Activated CD4-positive, alpha-beta T cell treated with anti-CD3 and anti-CD28 coated beads for 48 hours (primary cell): Measurements from ENCODE around the gene RYR3.

Experiments
- DNase-seq: peaks from one replicate; pipeline ENCODE4 v3.0.0-alpha.2; 2020

Gene RYR3

DNA sequence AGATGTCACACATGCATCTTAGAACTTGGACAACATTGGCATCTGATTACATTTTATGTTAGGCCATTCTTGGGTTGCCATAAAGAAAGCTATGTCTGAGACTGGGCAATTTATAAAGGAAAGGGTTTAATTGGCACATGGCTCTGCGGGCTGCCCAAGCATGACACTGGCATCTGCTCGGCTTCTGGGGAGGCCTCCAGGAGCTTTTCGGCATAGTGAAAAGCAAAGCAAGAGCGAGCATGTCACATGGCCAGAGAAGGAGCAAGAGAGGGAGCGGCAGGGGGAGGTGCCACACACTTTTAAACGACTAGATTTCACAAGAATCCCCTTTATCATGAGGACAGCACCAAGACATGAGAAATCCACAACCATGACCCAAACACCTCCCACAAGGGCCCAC is 11.3 kb downstream of the RYR3 start:
- no peak for DNase-seq

DNA sequence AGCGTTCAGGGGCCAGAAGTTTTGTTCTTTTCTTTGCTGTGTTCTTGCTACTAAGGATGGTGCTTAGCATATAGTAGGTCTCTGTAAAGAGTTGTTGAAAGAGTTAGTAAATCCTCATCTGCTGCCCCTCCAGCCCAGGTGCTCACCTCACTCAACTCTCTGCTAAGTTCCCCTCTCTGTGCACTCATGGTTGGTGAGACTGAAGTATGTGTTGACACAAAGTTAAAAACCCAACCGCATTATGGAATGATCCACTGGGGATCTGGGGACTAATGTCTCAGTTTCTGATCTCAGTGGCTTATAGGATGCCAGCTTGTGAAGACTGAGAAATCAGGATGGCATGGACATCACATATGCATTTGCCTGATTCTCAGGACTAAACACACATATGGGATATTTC is 13.8 kb downstream of the RYR3 start:
- DNase-seq: no peak

DNA sequence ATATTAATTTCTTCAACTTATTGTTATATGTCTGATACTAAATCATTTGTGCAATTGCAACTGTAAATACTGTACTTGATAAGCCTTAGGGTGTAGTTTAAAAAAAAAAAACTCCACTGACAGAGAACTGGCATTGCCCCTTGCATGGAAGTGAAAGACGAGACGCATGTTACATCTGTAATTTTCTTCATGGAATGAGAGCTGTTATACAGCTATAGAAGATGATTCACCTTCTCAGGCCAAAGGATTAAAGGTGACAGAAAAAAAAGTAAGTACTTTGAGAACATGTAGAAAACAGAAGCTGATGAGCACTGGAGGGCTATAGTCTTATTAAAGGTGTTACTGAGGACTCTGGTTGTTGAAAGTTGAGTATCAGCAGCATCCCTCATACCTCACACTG is 16.1 kb downstream of the RYR3 start:
- DNase-seq: no peak

DNA sequence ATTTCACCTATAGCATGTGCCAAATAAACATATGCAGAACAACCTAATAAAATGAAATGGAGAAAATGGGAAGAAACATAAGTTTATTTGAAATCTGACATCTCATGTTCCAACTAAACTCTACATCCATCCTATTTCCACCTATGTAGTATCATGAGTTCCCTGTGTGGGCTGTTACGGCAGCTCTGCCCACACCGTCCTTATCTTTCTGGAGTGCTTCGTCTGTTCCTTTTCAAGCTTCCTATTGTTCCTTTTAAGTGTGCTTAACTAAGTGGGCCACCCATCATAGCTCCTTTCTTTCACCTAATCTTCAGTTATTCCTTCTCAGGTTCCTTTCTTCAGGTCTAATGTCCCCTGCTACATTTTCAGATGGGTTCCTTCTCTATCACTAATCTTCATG is 17.3 kb downstream of the RYR3 start:
- DNase-seq: no peak

DNA sequence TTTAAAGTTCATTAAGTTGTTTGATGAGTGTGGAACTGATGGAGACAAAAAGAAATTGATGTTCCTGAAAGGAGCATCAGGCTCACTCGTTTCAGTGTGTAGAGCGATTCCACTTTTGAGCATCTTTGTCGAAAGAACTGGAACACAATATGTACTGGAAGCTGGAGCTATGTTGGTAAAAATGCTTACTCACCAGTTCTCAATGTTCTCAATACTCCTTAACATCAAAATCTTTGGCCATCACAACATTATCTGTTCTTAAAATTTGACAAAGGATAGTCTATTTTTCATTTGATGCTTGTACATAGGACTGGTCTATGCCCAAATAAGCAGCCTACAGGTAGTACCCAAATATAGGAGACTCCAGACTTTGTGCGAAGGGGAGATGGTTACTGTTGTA is 18.7 kb downstream of the RYR3 start:
- DNase-seq: no peak

DNA sequence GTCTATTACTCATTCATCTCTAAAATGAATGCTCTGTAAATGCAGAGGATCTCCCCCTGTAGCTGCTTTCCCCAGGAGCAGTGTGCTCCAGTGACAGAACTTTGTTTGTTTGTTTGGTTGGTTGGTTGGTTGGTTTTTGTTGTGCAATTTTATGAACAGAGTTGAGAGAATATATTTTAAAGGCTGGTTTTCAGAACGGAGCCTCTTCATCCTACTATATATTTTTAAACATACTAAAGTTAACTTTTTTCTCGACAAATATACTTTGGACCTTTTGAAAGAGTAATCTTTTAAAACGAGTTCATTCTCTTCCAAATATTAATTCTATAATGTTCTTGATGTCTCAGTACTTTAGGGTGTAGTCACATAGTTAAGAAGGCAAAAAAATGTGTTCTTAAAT is 20.2 kb downstream of the RYR3 start:
- no peak for DNase-seq

DNA sequence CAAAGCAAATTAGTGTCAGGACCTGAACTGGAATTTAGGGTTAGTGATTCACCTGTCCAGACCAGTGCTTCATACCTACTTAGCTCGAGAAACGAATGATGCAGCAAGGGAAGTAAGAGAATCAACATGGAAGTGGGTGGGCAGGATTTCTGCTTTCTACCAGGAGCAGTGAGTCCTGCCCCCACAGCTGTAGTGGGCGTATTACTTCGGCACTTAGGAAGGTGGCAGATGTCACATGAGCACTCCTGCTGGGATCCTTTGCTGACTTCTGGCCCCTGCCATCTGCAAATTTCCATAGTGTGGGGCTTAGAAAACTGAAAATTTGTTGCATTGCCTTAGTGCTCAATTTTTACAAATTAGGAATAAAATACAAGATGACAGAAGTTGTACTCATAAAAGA is 31.2 kb downstream of the RYR3 start:
- DNase-seq: no peak

DNA sequence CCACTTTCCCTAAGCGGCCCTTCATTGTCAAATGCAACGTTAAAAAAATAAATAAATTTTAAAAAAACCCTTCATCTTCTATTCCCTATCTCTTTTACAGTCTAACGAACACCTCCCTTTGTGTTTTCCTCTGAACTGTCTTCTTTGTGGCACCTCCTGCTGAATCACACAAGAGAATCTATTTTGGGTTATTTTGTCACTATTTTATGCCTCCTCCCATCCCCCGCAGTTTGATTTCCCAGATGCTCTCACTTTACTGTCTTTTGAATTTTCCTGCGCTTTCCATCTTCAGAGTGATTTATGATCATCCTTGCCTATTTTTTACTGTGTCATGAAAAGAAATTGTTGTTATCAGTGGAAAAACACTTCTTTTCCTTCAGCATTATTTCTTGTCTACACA is 32.5 kb downstream of the RYR3 start:
- no peak for DNase-seq

DNA sequence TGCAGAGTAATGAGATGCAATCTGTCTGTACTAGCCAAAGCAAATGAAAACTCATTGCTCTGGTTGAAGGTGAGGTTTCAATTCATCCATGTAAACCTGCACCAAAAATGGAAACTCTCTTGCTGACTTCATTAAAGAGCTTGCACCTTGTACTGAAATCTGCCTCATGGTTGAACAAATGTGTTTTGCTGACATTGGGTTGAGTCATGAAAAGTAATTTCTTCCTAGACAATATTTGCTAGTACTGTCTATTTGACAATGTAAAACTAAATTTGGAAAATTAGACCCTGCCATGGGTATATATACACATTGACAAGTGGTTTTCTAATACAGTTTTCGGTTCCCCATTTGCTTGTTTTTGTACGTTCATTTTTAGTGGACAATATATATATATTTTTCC is 33.3 kb downstream of the RYR3 start:
- DNase-seq: no peak

DNA sequence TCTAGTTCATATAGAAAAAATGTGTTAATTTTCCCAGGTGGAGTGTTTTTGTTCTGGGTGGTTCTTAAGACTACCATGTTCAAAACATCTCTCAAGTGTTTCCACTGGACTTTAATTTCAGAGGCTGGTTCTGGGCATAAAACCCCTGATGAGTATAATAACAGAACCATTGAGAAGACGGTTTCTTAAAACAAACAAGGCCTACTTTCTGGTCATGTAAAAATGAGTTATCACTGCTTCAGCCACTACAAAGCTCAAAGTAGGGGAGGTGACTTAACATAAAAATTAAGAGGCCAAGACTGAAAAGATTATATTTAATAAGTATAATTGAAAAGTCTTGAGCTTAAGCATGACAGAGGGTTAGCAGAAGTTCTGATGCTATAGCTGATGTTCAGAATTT is 33.8 kb downstream of the RYR3 start:
- no peak for DNase-seq

DNA sequence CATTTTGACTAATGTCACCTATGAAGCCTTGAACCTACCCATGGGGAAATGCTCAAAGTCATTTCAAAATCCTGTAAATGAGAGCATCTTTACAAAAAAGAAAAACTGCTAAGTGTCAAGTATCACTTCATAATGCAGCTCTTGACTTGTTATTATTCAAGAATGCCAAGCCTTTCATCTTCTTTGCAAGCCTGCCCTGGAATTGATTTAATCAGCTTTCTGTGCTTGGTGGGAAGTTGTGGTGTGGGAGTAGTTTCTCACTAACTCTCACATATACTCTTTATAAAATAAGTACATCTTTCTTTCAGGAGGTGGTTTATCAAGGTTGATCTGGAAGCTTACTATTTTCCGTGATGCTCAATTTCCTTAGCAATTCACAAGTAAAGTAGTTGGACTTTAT is 43.6 kb downstream of the RYR3 start:
- DNase-seq: no peak

DNA sequence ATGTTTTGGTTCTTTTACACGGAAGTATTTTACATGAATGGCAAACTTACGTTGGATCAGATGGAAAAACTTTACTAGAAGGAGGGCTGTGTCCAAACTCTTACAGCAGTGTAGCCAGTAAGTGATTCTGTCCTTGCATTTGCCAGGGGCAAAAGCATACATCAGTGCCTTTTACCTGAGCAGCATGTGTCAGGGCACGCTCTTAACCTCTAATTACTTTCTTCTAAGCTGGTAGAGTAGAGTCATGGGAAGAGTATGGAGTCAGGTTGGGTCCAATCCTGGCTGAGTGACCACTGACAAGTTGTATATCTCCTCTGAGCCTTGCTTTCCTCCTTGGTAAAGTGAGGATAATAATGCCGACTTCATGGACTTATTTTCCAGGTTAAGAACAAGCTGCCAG is 47.1 kb downstream of the RYR3 start:
- no peak for DNase-seq

DNA sequence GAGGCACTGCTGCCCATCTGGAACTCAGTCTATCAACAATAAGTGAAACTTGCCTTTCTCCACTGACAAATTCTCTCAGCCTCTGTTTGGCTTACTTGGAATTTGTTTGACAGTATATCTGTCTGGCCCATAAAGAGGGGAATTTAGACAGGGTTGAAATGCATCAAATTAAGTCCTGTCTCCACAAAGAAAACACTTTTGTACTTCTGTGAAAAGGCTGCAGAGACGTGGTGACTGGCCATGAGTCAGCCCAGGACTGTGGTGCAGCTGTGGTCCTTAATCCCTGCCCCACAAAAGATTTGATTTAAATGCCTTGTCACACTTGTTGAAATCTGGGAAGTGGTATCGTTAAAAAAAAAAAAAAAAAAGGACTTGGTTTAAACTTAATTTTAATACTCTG is 47.5 kb downstream of the RYR3 start:
- DNase-seq: no peak

DNA sequence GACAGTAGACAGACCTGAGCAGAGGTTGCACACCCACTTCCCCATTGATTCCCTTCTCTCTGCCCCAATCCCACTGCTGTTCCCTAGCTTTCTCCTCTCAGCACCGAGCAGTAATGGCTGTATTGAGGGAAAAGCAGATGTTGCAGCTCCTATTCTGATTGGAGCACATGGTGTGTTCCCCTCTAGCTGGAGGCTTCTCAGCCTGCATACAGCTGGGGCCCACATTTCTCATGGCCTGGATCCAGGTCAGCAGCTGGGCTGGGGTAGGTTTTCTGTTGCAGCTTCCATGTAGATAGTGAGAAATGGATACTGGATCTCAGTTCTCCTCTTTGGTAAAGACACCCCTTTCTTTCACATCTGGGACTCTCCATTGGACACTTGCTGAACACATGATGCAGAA is 50.1 kb downstream of the RYR3 start:
- DNase-seq: no peak

DNA sequence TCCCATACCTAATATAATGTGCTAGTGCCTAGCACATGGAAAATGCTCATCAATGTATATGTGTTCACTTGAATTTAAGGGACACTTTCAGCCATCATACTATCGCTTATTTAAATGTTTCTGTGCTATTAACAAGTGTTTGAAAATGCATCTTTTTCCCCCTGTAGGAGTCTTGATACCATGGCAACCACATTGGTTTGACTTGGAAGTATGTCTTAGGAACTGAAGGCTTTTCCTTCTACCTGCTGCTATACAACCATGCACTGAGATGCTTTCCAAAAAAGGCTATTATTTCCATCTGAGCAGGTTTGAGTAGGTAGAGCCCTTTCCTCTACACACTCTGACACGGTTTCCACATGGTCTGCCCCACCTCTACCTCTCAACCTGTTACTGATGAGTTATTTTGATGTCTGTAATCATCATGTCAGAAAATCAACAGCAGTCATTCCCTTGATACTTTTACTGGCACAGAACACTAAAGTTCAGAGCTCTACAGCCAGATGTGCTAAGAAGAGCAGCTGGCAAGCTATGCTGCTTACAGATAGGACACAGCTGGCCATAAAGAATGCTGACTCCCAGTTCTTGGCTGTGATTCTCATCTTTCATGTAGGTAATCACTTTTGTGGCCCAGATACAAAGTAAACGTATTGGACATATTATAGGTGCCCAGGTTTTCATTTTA is 59.3 kb downstream of the RYR3 start:
- no peak for DNase-seq

DNA sequence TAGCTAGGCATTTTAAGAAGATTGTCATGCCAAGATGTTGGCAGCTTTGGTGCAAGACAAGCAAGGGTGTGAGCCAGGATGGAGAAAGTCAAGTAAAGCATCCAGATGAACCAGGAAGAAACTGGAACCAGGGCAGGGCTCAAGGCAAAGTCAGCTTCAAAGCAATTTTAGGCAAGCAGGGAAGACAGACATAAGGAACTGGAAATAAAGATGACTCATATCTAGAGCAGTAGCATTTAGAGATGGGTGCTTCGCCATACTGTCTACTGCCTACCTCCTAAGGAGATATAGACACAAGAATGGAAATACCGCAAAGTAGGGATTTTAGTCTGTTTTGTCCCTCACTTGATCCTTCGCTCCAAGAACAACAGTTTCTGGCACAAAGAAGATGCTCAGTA is 59.9 kb downstream of the RYR3 start:
- no peak for DNase-seq

DNA sequence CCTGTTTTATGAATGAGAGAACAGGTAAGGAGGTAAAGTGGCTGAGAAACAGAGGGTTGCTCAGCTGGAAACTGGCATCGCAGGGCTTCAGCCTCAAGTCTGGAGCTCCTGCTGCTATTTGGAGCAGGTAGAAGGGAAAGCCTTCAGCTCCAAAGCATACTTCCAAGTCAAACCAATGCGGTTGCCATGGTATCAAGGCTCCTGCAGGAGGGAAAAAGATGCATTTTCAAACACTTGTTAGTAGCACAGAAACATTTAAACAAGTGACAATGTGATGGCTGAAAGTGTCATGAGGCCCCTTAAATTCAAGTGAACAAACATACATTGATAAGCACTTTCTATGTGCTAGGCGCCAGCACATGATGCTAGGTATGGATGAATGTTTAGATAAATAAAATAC is 60.4 kb downstream of the RYR3 start:
- no peak for DNase-seq

DNA sequence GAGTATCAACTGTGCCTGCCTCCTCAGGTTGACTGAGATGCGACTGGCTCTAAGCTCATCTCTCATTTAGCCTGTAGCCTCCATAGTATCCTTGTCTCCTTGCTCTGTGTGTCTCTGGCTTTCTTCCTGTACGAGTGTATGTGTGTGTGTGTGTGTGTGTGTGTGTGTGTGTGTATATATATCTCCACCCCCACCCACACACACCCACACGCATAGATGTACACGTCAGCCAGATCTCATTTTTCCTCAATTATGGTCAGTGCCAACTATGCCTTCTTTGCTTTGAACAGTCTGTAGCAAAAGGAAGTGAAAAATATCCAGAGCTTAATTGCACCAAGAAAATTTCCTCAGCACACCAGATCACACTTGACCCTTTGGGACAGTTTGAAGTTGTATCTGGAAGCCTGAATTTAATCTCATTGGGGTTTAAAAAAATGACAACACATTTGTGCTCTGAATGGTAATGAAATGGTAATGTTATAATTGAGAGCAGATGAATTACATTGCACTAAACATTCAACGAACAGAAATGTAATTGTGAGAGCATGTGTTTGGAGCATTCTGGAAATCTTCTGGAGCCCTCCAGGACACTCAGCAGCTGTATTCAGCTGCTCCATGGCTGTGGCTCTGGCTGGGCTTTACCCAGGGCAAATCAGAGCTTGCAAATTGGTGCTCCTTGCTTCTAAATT is 63.6 kb downstream of the RYR3 start:
- DNase-seq: no peak

DNA sequence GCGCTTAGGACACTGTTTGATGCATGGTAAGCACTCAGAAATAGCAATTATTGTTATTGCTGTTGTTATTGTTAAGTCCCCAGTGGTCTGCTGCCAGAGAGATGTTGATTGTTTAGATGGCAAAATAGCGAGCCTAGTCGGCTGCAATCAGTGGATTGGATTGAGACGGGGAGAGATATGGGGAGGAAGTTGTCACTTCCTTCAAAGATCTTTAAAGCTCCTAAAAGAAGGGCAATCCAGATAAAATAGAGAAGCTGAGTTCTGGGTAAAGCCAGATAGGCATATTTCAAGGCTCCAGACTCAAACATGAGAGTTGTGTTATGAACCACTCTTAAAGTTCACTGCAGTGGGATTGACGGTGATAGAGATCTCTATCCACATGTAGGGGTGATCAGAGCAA is 64.5 kb downstream of the RYR3 start:
- no peak for DNase-seq

DNA sequence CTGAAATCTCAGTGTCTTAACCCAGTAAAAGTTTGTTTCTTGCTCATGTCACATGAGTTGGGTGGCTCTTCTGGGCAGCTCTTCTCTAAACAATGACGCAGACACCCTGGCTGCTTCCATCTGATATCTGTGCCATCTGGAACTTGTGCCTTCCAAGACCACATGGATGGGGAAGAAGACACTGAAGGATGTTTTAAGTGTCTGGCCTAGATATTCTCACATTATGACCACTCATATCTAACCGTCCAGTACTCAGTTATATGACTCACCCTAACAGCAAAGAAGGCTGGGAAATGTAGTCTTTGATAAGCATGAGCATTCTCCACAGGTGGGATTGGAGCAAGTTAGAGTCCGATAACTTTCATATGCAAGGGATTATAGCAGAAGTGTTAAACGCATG is 66.4 kb downstream of the RYR3 start:
- DNase-seq: no peak

DNA sequence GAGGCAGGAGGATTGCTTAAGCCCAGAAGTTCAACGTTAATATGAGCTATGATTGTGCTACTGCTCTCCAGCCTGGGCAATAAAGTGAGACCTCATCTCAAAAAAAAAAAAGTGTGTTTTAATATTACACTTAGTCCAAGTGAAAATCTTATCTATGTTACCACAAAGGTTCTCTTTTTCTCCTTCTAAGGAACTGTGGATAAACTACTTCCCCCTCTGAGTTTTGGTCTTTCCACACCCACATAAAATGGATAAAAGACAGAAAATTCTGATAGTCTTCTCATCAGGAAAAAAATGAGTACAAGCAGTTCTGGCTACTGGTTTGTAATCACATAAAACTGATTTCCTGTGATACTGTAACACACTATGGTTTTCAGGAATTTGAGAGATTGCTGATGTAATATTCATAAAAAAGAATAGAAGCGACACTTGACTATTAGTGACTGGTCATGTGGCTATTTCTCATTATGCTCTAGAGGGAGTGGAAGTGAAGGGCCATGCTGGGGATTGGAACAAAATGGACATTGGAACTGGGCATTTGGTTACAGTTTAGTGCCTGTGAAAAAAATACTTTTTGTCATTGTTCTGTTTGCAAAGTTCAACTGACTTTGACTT is 68.2 kb downstream of the RYR3 start:
- DNase-seq: no peak

DNA sequence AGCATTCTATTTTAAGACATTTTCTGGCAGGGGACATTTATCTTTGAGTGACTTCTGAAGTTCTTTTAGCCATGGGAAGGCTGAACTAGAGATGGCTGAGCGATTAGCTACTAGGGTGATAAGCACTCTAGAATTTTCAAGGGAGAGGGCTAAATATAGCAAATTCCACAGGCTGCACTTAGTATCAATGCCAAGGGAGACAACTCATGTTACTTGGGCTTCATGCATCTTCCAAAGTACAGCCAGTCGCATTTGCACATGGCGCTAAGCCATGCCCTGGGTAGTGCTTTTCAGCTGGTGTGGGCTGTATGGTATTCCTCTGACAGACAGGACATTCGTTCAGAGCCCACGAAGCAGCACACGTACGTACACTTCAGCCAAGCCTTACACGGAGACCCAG is 69.6 kb downstream of the RYR3 start:
- DNase-seq: no peak

DNA sequence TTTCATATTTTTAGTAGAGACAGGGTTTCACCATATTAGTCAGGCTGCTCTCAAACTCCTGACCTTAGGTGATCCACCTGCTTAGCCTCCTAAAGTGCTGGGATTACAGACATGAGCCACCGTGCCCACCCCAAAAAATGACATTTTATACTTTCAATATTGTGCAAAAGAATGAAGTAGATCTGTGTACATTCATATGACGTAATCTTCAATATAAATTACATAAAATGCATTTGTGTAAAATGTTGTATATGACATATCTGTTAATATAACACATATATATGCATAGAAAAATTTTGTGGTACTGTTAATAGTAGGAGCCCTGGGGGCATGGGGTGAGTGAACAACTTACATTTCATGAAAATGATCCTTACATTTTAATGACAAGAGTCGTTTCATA is 71.7 kb downstream of the RYR3 start:
- DNase-seq: no peak

DNA sequence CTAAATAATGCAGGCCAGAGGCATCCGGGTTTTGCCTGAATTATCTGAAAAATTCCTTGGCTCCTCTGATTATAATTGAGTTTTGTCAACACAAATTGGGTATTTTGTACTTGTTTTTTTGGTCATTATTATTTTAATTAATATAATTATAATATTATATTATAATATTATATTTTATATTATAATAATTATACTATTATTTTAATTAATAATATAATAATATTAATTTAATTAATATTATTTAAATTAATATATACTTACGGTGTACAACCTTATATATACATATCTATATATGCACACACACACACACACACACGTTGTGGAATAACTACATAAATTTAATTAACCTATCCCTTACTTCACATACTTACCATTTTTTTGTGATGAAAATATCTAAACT is 73.5 kb downstream of the RYR3 start:
- DNase-seq: no peak

DNA sequence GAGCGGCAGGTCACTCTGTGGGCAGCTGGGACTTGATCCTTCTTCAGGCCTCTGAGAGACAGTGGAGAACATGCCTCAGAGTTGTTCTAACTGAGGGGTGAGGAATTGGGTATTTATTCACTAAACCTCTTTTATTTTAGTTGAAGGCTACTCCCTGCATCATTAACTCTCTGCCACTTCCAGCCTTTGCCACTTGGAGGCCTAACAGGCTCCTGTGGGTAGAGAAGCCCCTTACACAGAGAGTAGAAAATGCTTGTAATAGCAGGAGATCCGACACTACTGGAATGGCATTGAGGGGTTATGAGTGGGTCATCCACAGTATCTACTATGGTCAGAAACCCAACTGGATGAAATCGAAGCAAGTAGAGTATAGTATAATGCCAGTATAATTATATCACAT is 81.7 kb downstream of the RYR3 start:
- DNase-seq: no peak
